ENCODE data around the gene ZDHHC14. TPM values are rescaled to one million over a fixed set of nuclear protein-coding genes. Genes with fewer than 3 reads are reported as not detected.

Gene ZDHHC14
- polyA plus RNA-seq, 3 donors = 19.1 to 24.5 (median 21.2) TPM

- DNase-seq = no peak
These were observed 257.1 kb downstream of the ZDHHC14 start for GRCh38 chr6:157637941-157638662.

GRCh38 chr6:157638779-157639178, 257.8 kb downstream of the ZDHHC14 start:
- DNase-seq = no peak

GRCh38 chr6:157640746-157641451, 259.9 kb downstream of the ZDHHC14 start:
- no peak for DNase-seq

GRCh38 chr6:157641837-157642236, 260.8 kb downstream of the ZDHHC14 start:
- DNase-seq = no peak

GRCh38 chr6:157642736-157643135, 261.7 kb downstream of the ZDHHC14 start:
- DNase-seq = no peak

- DNase-seq = no peak
These were observed 263.2 kb downstream of the ZDHHC14 start for GRCh38 chr6:157644043-157644810.

- DNase-seq = no peak
These were observed 264.3 kb downstream of the ZDHHC14 start for GRCh38 chr6:157645201-157645795.

GRCh38 chr6:157646012-157646411, 265.0 kb downstream of the ZDHHC14 start:
- no peak for DNase-seq

- no peak for DNase-seq
These were observed 266.4 kb downstream of the ZDHHC14 start for GRCh38 chr6:157647261-157647915.

- DNase-seq = no peak
These were observed 267.6 kb downstream of the ZDHHC14 start for GRCh38 chr6:157648561-157648960.

GRCh38 chr6:157649311-157650260, 268.6 kb downstream of the ZDHHC14 start:
- DNase-seq = no peak

- DNase-seq = no peak
These were observed 269.3 kb downstream of the ZDHHC14 start for GRCh38 chr6:157650261-157650640.

- DNase-seq = no peak
These were observed 269.8 kb downstream of the ZDHHC14 start for GRCh38 chr6:157650801-157651200.

GRCh38 chr6:157651731-157652490, 270.9 kb downstream of the ZDHHC14 start:
- DNase-seq = no peak

- DNase-seq = no peak
These were observed 271.8 kb downstream of the ZDHHC14 start for GRCh38 chr6:157652601-157653363.

- no peak for DNase-seq
These were observed 272.5 kb downstream of the ZDHHC14 start for GRCh38 chr6:157653521-157653920.

GRCh38 chr6:157655139-157655538, 274.1 kb downstream of the ZDHHC14 start:
- no peak for DNase-seq

- DNase-seq = no peak
These were observed 275.5 kb downstream of the ZDHHC14 start for GRCh38 chr6:157656437-157656997.

- no peak for DNase-seq
These were observed 276.8 kb downstream of the ZDHHC14 start for GRCh38 chr6:157657754-157658153.
